HL-60 (cell line): ENCODE data around the gene CD247.

Source experiments
- DNase-seq, 2 experiments: peaks; one replicate each; pipeline ENCODE4 v3.0.0-alpha.2; 2010 to 2020; ENCODE audit warnings: low read depth in 1 of 2, low spot score in 1 of 2
- H3K27ac ChIP-seq: fragments of 250-450 bp; sonication (Bioruptor Pico); replicated peaks from 2 replicates; pipeline ENCODE4 v1.5.1; 2020; ENCODE audit warnings: mild to moderate bottlenecking, moderate library complexity
- H3K27me3 ChIP-seq: fragments of 250-450 bp; sonication (Bioruptor Pico); 2 replicates; pipeline ENCODE4 v1.5.1; 2021; ENCODE audit warnings: mild to moderate bottlenecking, moderate library complexity; ENCODE audit not compliant: insufficient read depth, poor library complexity, severe bottlenecking
- H3K4me3 ChIP-seq: replicated peaks from 2 replicates; pipeline ENCODE4 v1.5.1; 2011; ENCODE audit warnings: mild to moderate bottlenecking, control low read depth, low read length; ENCODE audit not compliant: insufficient read depth
- GABPA ChIP-seq: IDR thresholded peaks from 2 replicates; pipeline ENCODE4 v1.6.1; 2012; ENCODE audit warnings: low read depth
- POLR2AphosphoS5 ChIP-seq: IDR thresholded peaks from 2 replicates; pipeline ENCODE4 v1.6.1; 2012; ENCODE audit warnings: low read depth
- SPI1 ChIP-seq: IDR thresholded peaks from 2 replicates; pipeline ENCODE4 v1.6.1; 2012; ENCODE audit warnings: low read depth, mild to moderate bottlenecking, borderline replicate concordance
- TF ChIP-seq, protein P1 (sequence below): IDR thresholded peaks from 2 replicates; pipeline ENCODE4 v1.6.1; 2012; ENCODE audit warnings: low read depth; ENCODE audit not compliant: insufficient replicate concordance
- TF ChIP-seq, protein P2 (sequence below): IDR thresholded peaks from one replicate; pipeline ENCODE4 v1.5.1; 2011; ENCODE audit warnings: low read length, control low read depth, inconsistent platforms; ENCODE audit not compliant: insufficient read depth

Gene CD247

DNA sequence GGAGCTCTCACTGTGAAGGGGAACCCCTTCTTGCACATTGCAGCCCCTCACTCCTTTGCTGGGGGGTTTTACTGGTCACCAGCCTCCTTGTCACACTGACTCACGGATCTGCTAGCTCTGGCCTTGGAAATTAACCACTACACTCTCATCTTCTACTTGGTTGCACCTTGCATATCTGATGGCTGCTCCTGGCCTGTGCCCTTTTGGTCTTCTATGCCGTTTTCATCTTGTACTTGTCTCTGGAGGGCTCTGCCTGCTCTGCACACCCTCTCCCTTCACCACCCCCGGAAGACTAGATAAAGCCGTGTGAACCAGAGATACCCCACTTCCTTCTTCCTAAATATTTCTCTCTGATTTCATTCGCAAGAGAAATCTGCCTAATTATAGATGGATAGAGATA, 44.6 kb downstream of the CD247 start:
- Histone ChIP-seq H3K27ac (no peak overlapping the region), H3K27me3 (no peaks in the 10 kb centered on the region), H3K4me3 (no peak overlapping the region)
- TF ChIP-seq POLR2AphosphoS5 = no peak
- no peak for TF ChIP-seq GABPA
- TF ChIP-seq, protein P1, sequence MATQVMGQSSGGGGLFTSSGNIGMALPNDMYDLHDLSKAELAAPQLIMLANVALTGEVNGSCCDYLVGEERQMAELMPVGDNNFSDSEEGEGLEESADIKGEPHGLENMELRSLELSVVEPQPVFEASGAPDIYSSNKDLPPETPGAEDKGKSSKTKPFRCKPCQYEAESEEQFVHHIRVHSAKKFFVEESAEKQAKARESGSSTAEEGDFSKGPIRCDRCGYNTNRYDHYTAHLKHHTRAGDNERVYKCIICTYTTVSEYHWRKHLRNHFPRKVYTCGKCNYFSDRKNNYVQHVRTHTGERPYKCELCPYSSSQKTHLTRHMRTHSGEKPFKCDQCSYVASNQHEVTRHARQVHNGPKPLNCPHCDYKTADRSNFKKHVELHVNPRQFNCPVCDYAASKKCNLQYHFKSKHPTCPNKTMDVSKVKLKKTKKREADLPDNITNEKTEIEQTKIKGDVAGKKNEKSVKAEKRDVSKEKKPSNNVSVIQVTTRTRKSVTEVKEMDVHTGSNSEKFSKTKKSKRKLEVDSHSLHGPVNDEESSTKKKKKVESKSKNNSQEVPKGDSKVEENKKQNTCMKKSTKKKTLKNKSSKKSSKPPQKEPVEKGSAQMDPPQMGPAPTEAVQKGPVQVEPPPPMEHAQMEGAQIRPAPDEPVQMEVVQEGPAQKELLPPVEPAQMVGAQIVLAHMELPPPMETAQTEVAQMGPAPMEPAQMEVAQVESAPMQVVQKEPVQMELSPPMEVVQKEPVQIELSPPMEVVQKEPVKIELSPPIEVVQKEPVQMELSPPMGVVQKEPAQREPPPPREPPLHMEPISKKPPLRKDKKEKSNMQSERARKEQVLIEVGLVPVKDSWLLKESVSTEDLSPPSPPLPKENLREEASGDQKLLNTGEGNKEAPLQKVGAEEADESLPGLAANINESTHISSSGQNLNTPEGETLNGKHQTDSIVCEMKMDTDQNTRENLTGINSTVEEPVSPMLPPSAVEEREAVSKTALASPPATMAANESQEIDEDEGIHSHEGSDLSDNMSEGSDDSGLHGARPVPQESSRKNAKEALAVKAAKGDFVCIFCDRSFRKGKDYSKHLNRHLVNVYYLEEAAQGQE = no peak
- no peak for DNase-seq

DNA sequence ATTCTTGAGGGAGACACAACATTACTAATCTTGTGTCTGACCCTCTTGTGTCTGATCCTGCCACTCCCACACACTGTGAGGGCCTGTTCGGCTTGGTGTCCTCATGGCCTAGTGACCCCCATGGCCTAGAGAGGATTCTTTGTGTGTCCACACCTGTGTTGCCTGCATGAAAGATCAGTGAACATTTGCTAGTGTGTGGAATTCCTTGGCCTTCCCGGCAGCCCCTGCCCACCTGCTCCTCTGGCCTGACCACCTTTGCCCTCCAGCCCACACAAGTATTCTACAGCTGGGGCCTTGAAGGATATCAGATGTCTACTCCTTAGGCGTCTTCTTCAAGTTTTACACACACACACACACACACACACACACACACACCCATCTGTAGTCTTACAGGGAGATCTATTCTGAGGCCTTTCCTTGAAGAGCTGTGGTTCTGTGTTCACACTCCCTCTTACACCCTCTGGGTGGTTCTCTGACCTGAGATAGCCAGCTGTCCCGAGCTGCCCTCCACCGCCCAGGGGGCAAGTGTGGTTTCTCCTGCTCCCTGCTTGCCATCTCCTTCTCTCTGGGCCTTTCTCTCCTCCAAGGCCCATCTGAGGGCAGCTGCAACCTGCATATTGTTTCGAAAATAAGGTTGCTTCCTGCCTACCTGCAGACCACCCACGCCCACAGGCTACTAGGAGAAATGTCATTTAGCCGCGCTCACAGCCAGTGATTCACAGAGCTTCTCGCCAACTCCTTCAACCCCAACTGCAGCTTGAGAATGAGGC, 45.4 kb downstream of the CD247 start:
- Histone ChIP-seq H3K27ac (no peak overlapping the region), H3K27me3 (no peaks in the 10 kb centered on the region), H3K4me3 (no peak overlapping the region)
- no peak for TF ChIP-seq POLR2AphosphoS5
- TF ChIP-seq, protein P1 = no peak
- TF ChIP-seq, protein P2, sequence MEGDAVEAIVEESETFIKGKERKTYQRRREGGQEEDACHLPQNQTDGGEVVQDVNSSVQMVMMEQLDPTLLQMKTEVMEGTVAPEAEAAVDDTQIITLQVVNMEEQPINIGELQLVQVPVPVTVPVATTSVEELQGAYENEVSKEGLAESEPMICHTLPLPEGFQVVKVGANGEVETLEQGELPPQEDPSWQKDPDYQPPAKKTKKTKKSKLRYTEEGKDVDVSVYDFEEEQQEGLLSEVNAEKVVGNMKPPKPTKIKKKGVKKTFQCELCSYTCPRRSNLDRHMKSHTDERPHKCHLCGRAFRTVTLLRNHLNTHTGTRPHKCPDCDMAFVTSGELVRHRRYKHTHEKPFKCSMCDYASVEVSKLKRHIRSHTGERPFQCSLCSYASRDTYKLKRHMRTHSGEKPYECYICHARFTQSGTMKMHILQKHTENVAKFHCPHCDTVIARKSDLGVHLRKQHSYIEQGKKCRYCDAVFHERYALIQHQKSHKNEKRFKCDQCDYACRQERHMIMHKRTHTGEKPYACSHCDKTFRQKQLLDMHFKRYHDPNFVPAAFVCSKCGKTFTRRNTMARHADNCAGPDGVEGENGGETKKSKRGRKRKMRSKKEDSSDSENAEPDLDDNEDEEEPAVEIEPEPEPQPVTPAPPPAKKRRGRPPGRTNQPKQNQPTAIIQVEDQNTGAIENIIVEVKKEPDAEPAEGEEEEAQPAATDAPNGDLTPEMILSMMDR = no peak
- TF ChIP-seq SPI1 = no peak
- TF ChIP-seq GABPA = no peak
- no peak for DNase-seq

DNA sequence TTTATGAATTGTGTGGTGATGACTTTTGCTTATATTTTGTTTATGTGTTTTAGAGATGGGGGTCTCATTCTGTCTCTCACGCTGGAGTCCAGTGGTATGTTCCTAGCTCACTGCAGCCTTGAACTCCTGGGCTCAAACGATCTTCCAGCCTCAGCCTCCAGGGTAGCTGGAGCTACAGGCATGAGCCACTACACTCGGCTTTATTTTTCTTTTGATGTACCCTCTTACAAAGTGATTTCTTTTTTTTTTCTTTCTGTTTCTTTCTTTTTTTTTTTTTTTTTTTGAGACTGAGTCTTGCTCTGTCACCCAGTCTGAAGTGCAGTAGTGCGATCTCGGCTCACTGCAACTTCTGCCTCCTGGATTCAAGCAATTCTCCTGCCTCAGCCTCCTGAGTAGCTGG, 46.8 kb downstream of the CD247 start:
- no peak for TF ChIP-seq SPI1
- TF ChIP-seq, protein P2 = no peak
- no peak for TF ChIP-seq GABPA
- Histone ChIP-seq H3K27me3 (no peaks in the 10 kb centered on the region), H3K4me3 (no peak overlapping the region), H3K27ac (no peak overlapping the region)
- DNase-seq = no peak

DNA sequence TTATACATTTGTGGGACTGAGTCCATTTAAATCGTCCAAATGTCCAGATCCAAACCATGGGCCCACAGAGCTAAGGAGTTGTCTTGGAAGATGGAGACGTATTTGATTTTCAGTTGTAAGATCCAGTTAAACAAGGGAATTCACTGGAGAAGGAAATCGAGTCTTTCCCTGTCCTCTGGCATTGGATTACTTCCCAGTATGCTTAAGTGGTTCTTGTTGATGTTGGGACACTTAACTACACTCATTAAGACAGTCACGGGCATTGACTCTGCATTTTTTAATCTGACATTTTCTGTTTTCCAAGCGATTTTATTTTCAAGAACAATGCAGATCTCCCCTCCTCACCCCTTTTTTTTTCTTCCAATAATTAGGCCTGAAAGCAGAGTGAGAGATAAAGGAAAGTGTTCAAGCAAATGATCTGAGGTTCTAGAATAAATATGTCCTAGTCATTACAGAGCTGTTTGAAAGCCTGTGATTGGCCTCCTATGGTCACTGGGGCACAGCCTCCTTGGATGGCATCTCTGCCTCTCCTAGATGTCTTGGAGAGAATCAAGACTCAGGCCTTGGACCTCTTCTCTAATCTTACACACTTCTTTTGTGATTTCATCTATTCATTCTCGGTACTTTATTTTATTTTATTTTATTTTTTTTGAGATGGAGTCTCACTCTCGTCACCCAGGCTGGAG, 48.9 kb downstream of the CD247 start:
- DNase-seq = no peak
- H3K27ac ChIP-seq = no peak overlapping the region
- no peaks in the 10 kb centered on the region for H3K27me3 ChIP-seq
- no peak overlapping the region for H3K4me3 ChIP-seq
- TF ChIP-seq POLR2AphosphoS5 (no peak), SPI1 (no peak), GABPA (no peak)
- TF ChIP-seq, protein P1 = no peak
- TF ChIP-seq, protein P2 = no peak
